GM18508 (cell line): ENCODE measurements around the gene OXCT1.
"Not testable (repeated sequence)": the region's sequence is repeated elsewhere in the genome, so short reads cannot be mapped to it uniquely, and the experiment has no call there.

Source experiments
- ATAC-seq: cut with Tn5 transposase; IDR thresholded peaks from one replicate; pipeline ENCODE4 v1.9.1; 2021; ENCODE audit warnings: moderate number of reproducible peaks; ENCODE audit not compliant: insufficient read depth, unreplicated experiment

OXCT1 gene

GRCh38 chr5:41788941-41789368, 81.3 kb downstream of the OXCT1 start:
- ATAC-seq = no peak

GRCh38 chr5:41787265-41787664, 83.0 kb downstream of the OXCT1 start:
- ATAC-seq = no peak

- no peak for ATAC-seq
Measured at GRCh38 chr5:41785061-41785460, 85.2 kb downstream of the OXCT1 start.

GRCh38 chr5:41778410-41778809, 91.8 kb downstream of the OXCT1 start:
- ATAC-seq = no peak

- ATAC-seq = no peak
Measured at GRCh38 chr5:41776435-41776834, 93.8 kb downstream of the OXCT1 start.

- no peak for ATAC-seq
Measured at GRCh38 chr5:41773799-41774198, 96.4 kb downstream of the OXCT1 start.

GRCh38 chr5:41772785-41773442, 97.3 kb downstream of the OXCT1 start:
- no peak for ATAC-seq

GRCh38 chr5:41772056-41772455, 98.2 kb downstream of the OXCT1 start:
- ATAC-seq = no peak

- ATAC-seq = peak; percentile 87
Measured at GRCh38 chr5:41770799-41771198, 99.4 kb downstream of the OXCT1 start.

GRCh38 chr5:41768692-41769091, 101.5 kb downstream of the OXCT1 start:
- no peak for ATAC-seq

- ATAC-seq = no peak
Measured at GRCh38 chr5:41764650-41765049, 105.6 kb downstream of the OXCT1 start.

- no peak for ATAC-seq
Measured at GRCh38 chr5:41763574-41763973, 106.7 kb downstream of the OXCT1 start.

- no peak for ATAC-seq
Measured at GRCh38 chr5:41763081-41763480, 107.1 kb downstream of the OXCT1 start.

- ATAC-seq = no peak
Measured at GRCh38 chr5:41762426-41762825, 107.8 kb downstream of the OXCT1 start.

- no peak for ATAC-seq
Measured at GRCh38 chr5:41761663-41762062, 108.6 kb downstream of the OXCT1 start.

GRCh38 chr5:41755705-41756104, 114.5 kb downstream of the OXCT1 start:
- ATAC-seq = no peak

- ATAC-seq = no peak
Measured at GRCh38 chr5:41754857-41755256, 115.4 kb downstream of the OXCT1 start.

- no peak for ATAC-seq
Measured at GRCh38 chr5:41751867-41752266, 118.4 kb downstream of the OXCT1 start.

- peak; percentile 99 for ATAC-seq
Measured at GRCh38 chr5:41748631-41749030, 121.6 kb downstream of the OXCT1 start.

GRCh38 chr5:41747708-41748107, 122.5 kb downstream of the OXCT1 start:
- no peak for ATAC-seq

- no peak for ATAC-seq
Measured at GRCh38 chr5:41747301-41747700, 122.9 kb downstream of the OXCT1 start.

GRCh38 chr5:41742608-41743007, 127.6 kb downstream of the OXCT1 start:
- not testable (repeated sequence) for ATAC-seq
